GM15510 (cell line): ENCODE measurements around the gene WAC.

Source experiments
- POLR2A ChIP-seq: IDR thresholded peaks from 3 replicates; pipeline ENCODE4 v1.6.1; 2011; ENCODE audit warnings: borderline replicate concordance; ENCODE audit not compliant: insufficient read length; ENCODE audit errors: extremely low read depth

Gene WAC

GRCh38 chr10:28628184-28628893, 95.4 kb downstream of the WAC start:
- TF ChIP-seq POLR2A: no peak

DNA sequence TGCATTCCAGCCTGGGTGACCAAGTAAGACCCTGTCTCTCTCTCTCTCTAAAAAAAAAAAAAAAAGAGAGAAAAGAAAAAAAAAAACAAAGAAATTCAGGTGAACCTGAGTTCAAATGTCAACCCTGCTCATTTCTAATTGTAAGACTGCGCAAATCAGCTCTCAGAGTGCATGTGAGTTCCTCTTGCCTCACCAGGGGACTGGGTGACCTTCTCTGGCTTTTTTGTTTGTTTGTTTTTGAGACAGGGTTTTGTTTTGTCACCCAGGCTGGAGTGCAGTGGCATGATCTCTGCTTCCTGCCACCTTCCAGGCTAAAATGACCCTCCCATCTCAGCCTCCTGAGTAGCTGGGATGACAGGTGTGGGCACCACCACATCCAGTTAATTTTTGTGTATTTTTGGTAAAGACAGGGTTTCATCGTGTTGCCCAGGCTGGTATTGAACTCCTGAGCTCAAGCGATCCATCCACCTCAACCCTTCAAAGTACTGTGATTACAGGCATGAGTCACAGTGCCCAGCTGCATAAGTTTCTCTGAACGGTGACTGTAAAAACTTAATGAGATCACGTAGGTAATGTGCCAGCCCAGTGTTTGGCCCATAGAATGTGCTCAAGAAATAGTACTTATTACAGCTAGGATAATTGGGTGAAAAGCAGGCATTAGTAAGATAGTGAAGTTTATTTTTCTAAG, 99.1 kb downstream of the WAC start:
- TF ChIP-seq POLR2A: no peak

GRCh38 chr10:28632584-28632945, 99.6 kb downstream of the WAC start:
- TF ChIP-seq POLR2A: no peak

DNA sequence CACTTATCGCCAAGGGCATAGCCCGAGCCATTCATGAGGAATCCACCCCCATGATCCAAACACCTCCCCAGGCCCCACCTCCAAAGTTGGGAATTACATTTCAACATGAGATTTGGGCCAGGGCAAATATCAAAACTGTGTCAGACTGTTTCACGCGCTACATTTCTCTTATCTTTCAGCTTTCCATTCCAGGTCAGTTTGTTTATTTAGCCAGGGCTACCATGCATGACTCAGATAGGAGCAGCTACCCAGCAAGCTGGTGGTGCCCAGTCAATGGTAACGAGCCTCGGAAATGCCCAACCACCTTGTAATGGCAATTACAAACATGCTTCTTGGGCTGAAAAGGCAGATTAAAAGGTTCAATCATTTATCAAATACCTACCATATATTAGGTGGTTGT, 100.8 kb downstream of the WAC start:
- TF ChIP-seq POLR2A: no peak

GRCh38 chr10:28637346-28637745, 104.4 kb downstream of the WAC start:
- no peak for TF ChIP-seq POLR2A

DNA sequence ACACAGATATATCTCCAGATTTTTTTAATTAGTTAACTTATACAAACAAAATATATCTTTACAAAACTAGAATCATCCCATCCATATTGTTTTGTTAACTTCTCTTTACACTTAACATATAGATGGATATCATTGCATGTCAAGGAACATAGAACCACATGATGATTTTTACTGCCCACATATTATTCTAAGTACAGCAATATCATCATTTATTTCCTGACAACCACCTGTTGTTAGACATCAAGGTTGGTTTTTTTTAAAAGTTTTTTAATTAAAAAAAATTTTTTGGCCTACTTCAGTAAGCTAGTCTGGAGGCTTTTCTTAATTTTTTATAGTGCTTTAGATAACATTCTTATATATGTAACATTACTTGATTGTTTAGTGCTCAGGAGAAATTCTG, 105.5 kb downstream of the WAC start:
- TF ChIP-seq POLR2A: no peak

DNA sequence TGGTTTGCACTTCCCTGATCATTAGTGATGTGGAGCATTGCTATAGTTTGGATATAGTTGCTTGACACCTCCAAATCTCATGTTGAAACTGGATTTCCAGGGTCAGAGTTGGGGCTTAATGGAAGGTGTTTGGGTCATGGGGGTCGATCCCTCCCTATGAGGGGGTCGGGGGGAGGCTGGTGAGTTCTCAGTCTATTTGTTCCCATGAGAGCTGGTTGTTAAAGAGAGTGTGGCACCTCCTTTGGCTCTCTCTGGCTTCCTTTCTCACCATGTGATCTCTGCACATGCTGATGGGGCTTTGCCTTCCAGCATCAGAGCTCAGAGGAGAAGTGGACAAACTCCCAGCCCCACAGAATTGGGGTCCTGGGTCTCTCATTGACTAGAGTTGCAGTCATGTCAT, 107.6 kb downstream of the WAC start:
- no peak for TF ChIP-seq POLR2A

DNA sequence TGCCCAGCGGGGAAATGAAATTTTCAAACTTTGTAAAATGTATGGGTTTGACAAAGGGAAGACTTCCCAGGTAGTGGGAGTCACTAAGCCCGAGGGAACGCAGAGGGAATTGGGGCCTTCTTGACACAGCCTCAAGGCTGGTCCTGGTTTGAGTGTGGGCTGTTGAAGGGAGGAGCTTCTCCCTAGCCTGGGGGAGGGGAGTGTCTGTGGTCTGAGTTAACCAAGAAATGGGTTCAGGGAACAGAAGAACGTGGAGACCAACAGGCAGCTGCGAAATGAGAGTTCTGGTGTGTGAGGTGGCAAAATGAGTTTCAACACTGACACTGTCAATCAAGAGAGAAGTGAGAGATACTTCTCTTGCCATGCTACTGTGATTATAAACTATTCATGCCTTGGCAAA, 111.7 kb downstream of the WAC start:
- TF ChIP-seq POLR2A: no peak

DNA sequence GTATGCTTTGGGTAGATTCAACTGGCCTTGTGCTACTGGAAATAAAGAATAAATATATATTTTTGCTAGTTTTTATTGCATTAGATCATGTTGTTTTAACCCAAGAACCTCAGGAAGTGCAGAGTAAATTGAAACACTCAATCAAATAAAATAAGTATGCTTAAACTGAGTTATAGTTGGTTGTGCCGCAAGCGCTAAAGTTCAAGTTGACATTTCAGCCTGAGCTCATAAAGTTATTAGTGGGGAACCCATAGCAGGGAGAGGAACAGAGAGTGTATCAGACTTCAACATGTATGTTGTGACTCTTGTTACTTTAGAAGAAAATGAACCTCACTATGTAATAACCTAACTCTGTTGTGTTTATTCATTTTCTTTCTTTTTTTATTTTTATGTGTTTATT, 119.2 kb downstream of the WAC start:
- no peak for TF ChIP-seq POLR2A

DNA sequence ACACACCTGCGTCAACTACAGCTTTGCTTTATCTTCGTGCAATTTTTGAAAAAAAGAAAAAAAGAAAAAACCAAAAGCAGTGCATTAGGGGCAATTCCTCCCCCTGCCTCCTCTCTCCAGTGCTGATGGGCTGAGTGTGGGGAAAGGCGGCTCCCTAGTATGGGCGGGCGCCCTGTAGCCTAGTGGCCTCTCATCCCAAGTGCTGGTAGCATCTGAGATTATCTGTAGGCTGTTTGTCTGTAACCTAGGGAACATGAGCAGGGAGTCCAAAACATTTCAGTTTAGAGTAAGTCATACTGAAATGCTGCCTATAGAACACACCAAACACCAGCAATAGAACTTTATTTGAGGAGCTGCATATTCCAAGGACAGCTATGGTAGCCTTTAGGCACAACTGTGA, 119.8 kb downstream of the WAC start:
- no peak for TF ChIP-seq POLR2A

DNA sequence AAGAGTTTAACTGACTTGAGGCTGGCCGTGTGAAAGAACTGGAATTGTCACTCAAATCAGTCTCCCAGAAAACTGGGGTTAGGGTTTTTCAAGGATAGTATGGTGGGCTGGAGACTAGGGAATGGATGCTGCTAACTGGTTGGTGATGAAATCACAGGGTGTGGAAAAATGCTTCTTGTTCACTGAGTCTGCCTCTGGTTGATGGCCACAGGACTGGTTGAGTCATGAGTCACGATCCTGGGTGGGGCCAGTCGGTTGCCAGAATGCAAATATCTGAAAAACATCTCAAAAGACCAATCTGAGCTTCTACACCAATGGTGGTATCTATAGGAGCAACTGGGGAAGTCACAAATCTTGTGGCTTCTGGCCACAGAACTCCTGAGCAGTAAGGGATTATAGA, 128.1 kb downstream of the WAC start:
- TF ChIP-seq POLR2A: no peak

GRCh38 chr10:28663576-28664368, 130.9 kb downstream of the WAC start:
- TF ChIP-seq POLR2A: no peak

DNA sequence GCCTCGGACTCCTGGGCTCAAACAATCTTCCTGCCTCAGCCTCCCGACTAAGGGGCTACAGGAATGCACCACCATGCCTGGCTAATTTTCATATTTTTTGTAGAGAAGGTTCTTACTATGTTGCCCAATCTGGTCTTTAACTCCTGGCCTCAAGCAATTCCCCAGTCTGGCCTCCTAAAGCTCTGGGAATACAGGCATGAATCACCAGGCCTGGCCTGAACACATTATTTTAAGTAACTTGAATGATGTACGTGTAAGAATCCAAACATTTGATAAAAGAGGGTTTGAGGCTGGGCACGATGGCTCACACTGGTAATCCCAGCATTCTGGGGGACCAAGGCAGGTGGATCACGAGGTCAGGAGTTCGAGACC, 131.4 kb downstream of the WAC start:
- TF ChIP-seq POLR2A: no peak

- no peak for TF ChIP-seq POLR2A
Measured at GRCh38 chr10:28666751-28667467, 134.0 kb downstream of the WAC start.
